Liver (tissue), 9 donors: ENCODE measurements around the gene TUBB4A. TPM values are rescaled to one million over a fixed set of nuclear protein-coding genes. Genes with fewer than 3 reads are reported as not detected.

Experiments
- DNase-seq: peaks from one replicate; pipeline ENCODE4 v3.0.0-alpha.2; 2017; ENCODE audit warnings: low spot score
- H3K27ac ChIP-seq, 2 donors: one replicate each; pipeline ENCODE4 v1.7.0; 2013; ENCODE audit warnings: inconsistent platforms in 2 of 2, low read length in 2 of 2, control low read depth in 1 of 2, low read depth in 1 of 2, mild to moderate bottlenecking in 1 of 2
- H3K27me3 ChIP-seq, 4 donors: one replicate each; pipeline versions ENCODE4 v1.6.1 to v1.7.0; 2013; ENCODE audit warnings: low read length in 3 of 4, inconsistent platforms in 1 of 4, mild to moderate bottlenecking in 1 of 4, moderate library complexity in 1 of 4; ENCODE audit not compliant: control insufficient read depth in 4 of 4, insufficient read depth in 4 of 4
- H3K36me3 ChIP-seq, 4 donors: one replicate each; pipeline versions ENCODE4 v1.6.1 to v1.7.0; 2013; ENCODE audit warnings: low read length in 3 of 4, mild to moderate bottlenecking in 3 of 4, low read depth in 1 of 4, moderate library complexity in 1 of 4; ENCODE audit not compliant: control insufficient read depth in 4 of 4, insufficient read depth in 3 of 4
- H3K4me1 ChIP-seq, 4 donors: one replicate each; pipeline versions ENCODE4 v1.6.1 to v1.7.0; 2013; ENCODE audit warnings: low read length in 3 of 4, mild to moderate bottlenecking in 3 of 4, moderate library complexity in 1 of 4; ENCODE audit not compliant: control insufficient read depth in 4 of 4, insufficient read depth in 4 of 4
- H3K4me3 ChIP-seq, 3 donors: one replicate each; pipeline versions ENCODE4 v1.6.1 to v1.7.0; 2013; ENCODE audit warnings: low read length in 3 of 3, control low read depth in 1 of 3, low read depth in 1 of 3, mild to moderate bottlenecking in 1 of 3
- H3K9ac ChIP-seq, 2 donors: one replicate each; pipeline ENCODE4 v1.7.0; 2013; ENCODE audit warnings: low read length in 2 of 2, mild to moderate bottlenecking in 2 of 2, moderate library complexity in 2 of 2, control low read depth in 1 of 2, low read depth in 1 of 2
- H3K9me3 ChIP-seq, 4 donors: one replicate each; pipeline versions ENCODE4 v1.6.1 to v1.7.0; 2013; ENCODE audit warnings: low read length in 3 of 4; ENCODE audit not compliant: control insufficient read depth in 4 of 4
- ATF3 ChIP-seq: IDR thresholded peaks from 2 replicates; pipeline ENCODE4 v1.6.1; 2016; ENCODE audit warnings: antibody characterized with exemption
- EGR1 ChIP-seq, 2 donors: IDR thresholded peaks; 2 replicates each; pipeline ENCODE4 v1.6.1; 2016 to 2018; ENCODE audit warnings: antibody characterized with exemption in 2 of 2, low read depth in 2 of 2
- FOXA1 ChIP-seq: IDR thresholded peaks from 2 replicates; pipeline ENCODE4 v1.6.1; 2016; ENCODE audit warnings: antibody characterized with exemption
- FOXA2 ChIP-seq: IDR thresholded peaks from 2 replicates; pipeline ENCODE4 v1.6.1; 2016; ENCODE audit warnings: antibody characterized with exemption
- GABPA ChIP-seq, 2 donors: IDR thresholded peaks in 1 of 2; conservative IDR thresholded peaks in 1 of 2; 2 replicates each; pipeline ENCODE4 v1.6.1; 2016; ENCODE audit warnings: antibody characterized with exemption in 2 of 2, mild to moderate bottlenecking in 1 of 2, moderate library complexity in 1 of 2
- HNF4A ChIP-seq, 2 donors: conservative IDR thresholded peaks; 2 replicates each; pipeline ENCODE4 v1.6.1; 2016; ENCODE audit warnings: antibody characterized with exemption in 2 of 2, mild to moderate bottlenecking in 2 of 2
- HNF4G ChIP-seq: IDR thresholded peaks from 2 replicates; pipeline ENCODE4 v1.6.1; 2016; ENCODE audit warnings: antibody characterized with exemption
- JUND ChIP-seq, 2 donors: IDR thresholded peaks; 2 replicates each; pipeline ENCODE4 v1.6.1; 2016; ENCODE audit warnings: antibody characterized with exemption in 2 of 2
- NR2F2 ChIP-seq: IDR thresholded peaks from 2 replicates; pipeline ENCODE4 v1.6.1; 2016; ENCODE audit warnings: antibody characterized with exemption
- RAD21 ChIP-seq, 2 donors: IDR thresholded peaks; 2 replicates each; pipeline ENCODE4 v1.6.1; 2016; ENCODE audit warnings: antibody characterized with exemption in 2 of 2, mild to moderate bottlenecking in 2 of 2
- RXRA ChIP-seq, 2 donors: IDR thresholded peaks; 2 replicates each; pipeline ENCODE4 v1.6.1; 2017 to 2018; ENCODE audit warnings: antibody characterized with exemption in 2 of 2, mild to moderate bottlenecking in 1 of 2
- SP1 ChIP-seq: IDR thresholded peaks from 2 replicates; pipeline ENCODE4 v1.6.1; 2018; ENCODE audit warnings: antibody characterized with exemption, mild to moderate bottlenecking
- TAF1 ChIP-seq: conservative IDR thresholded peaks from 2 replicates; pipeline ENCODE4 v1.6.1; 2016; ENCODE audit warnings: antibody characterized with exemption, mild to moderate bottlenecking
- ZBTB33 ChIP-seq: IDR thresholded peaks from 2 replicates; pipeline ENCODE4 v1.6.1; 2016; ENCODE audit warnings: antibody characterized with exemption
- WGBS: extraction: QIAGEN DNeasy Blood & Tissue Kit; methylation state at CpG from one replicate; pipeline ENCODE4 v1.1.7; 2013; 5-methylcytosine and 5-hydroxymethylcytosine counted together
- polyA plus RNA-seq, 2 donors: library from polyadenylated mRNA; stranded (reverse) in 1 of 2; unstranded in 1 of 2; fragments of 200-250 nt in 1 of 2; fragments of >200 nt in 1 of 2; fragmentation: Nextera tagmentation in 1 of 2; extraction: Ambion mirVana in 1 of 2; gene quantifications; one replicate each; pipeline versions ENCODE4 v1.2.1 to v1.2.3, GENCODE V29; 2013 to 2015
- total RNA-seq, 2 donors: library from RNA; depleted of rRNA; stranded (reverse); fragments of >200 nt; gene quantifications; one replicate each; pipeline ENCODE4 v1.2.3, GENCODE V29; 2014
- TF ChIP-seq, protein P1 (sequence below): fragments of 150-350 bp; IDR thresholded peaks from 2 replicates; pipeline ENCODE4 v1.5.1; 2017; ENCODE audit warnings: improper control_type of control experiment, low read depth, low read length; ENCODE audit not compliant: missing input control
- donor health status: healthy.
- donor health status: healthy.
- donor health status: healthy.
- donor health status: healthy.
- donor health status: healthy.

TUBB4A gene
- total and polyA plus RNA-seq, 4 donors, result 0.25 to 1.9 (median 0.96) TPM

DNA sequence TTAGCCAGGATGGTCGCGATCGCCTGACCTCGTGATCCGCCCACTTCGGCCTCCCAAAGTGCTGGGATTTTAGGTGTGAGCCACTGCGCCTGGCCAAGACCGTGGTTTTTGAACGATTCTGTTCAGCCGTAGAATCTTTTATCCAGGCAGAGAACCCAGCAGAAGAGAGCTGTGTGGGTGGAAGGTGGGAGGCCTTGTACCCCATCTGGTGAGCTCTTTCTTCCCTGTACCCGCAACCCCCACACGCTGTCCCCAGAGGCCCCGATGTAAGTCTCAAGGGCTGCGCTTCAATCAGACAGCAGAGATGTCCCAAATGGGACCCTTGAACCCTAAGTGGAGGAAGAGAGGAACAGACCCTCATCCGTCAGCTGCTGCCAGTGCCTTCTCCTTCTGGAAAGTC, 46.2 kb downstream of the TUBB4A start:
- Histone ChIP-seq H3K4me3 (no peak overlapping the region), H3K27ac (no peak overlapping the region), H3K27me3 (no peaks in the 10 kb centered on the region), H3K9ac (no peak overlapping the region), H3K36me3 (peaks cover 2 to 35% (median 26%) of the 10 kb centered on the region in 4 donors), H3K4me1 (peaks cover 7 to 19% (median 15%) of the 10 kb centered on the region in 4 donors), H3K9me3 (peaks cover 3 to 10% (median 5%) of the 10 kb centered on the region in 4 donors)
- TF ChIP-seq NR2F2 (no peak), SP1 (no peak), HNF4G (no peak), JUND (IDR thresholded peaks at IDR 0.05) (no peak)
- DNase-seq, result no peak
- 96% methylated on average over 15 of the region's 15 CpGs for WGBS

DNA sequence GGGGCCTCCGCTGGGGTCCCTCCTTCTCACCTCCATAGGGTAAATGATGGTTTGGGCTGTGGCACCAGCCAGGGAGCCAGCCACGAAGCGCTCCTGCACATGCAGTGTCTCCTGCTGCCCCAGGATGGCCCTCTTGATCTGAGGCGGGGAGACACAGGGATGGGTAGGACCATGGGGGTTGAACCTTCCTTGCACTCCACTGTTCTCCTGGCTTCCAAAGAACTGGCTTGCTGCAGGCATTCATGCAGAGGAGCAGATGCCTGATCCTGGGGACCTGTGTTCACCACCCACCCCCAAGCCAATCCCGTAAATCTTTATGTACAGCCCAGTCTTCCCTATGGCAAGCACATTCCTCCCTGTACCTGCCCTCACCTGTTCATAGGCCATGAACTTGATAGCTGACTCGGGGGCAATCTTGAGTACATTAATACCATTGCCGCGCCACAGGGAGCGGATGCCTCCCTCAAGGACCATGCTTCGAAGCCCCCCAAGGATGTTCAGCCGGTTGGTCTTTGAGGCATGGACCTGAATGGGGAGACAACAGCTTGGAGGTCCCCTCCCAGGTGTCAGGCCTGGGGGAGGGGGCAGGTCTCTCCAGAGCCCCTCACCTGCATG, 48.1 kb downstream of the TUBB4A start:
- no peak overlapping the region for H3K27ac ChIP-seq
- H3K36me3 ChIP-seq, result peaks cover 2 to 41% (median 28%) of the 10 kb centered on the region in 4 donors
- no peak overlapping the region for H3K9ac ChIP-seq
- no peak overlapping the region for H3K4me3 ChIP-seq
- 98% methylated on average over 11 of the region's 11 CpGs for WGBS
- peaks cover 3 to 10% (median 5%) of the 10 kb centered on the region in 4 donors for H3K9me3 ChIP-seq
- no peak for DNase-seq
- peaks cover 2 to 8% (median 6%) of the 10 kb centered on the region in 4 donors for H3K4me1 ChIP-seq
- TF ChIP-seq FOXA1 (no peak), NR2F2 (no peak), SP1 (no peak), HNF4G (no peak), ZBTB33 (no peak), HNF4A (conservative IDR thresholded peaks at IDR 0.05) (no peak), FOXA2 (no peak), TAF1 (no peak)
- TF ChIP-seq, protein P1, sequence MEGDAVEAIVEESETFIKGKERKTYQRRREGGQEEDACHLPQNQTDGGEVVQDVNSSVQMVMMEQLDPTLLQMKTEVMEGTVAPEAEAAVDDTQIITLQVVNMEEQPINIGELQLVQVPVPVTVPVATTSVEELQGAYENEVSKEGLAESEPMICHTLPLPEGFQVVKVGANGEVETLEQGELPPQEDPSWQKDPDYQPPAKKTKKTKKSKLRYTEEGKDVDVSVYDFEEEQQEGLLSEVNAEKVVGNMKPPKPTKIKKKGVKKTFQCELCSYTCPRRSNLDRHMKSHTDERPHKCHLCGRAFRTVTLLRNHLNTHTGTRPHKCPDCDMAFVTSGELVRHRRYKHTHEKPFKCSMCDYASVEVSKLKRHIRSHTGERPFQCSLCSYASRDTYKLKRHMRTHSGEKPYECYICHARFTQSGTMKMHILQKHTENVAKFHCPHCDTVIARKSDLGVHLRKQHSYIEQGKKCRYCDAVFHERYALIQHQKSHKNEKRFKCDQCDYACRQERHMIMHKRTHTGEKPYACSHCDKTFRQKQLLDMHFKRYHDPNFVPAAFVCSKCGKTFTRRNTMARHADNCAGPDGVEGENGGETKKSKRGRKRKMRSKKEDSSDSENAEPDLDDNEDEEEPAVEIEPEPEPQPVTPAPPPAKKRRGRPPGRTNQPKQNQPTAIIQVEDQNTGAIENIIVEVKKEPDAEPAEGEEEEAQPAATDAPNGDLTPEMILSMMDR, result no peak
- no peaks in the 10 kb centered on the region for H3K27me3 ChIP-seq

- Histone ChIP-seq H3K36me3 (peaks cover 2 to 41% (median 28%) of the 10 kb centered on the region in 4 donors), H3K4me1 (no peaks in the 10 kb centered on the region), H3K9ac (no peak overlapping the region), H3K27me3 (no peaks in the 10 kb centered on the region), H3K9me3 (peaks cover 3 to 10% (median 5%) of the 10 kb centered on the region in 4 donors), H3K27ac (no peak overlapping the region), H3K4me3 (no peak overlapping the region)
- WGBS, result 98% methylated on average over 2 of the region's 2 CpGs
- TF ChIP-seq ZBTB33 (no peak), ATF3 (no peak), RXRA (IDR thresholded peaks at IDR 0.05) (no peak), TAF1 (no peak), HNF4A (conservative IDR thresholded peaks at IDR 0.05) (no peak), SP1 (no peak), RAD21 (IDR thresholded peaks at IDR 0.05) (no peak), HNF4G (no peak), EGR1 (IDR thresholded peaks at IDR 0.05; ENCODE audit: low read depth in 2 of 2) (no peak), GABPA (IDR thresholded peaks at IDR 0.05 in 1 of 2, conservative IDR thresholded peaks at IDR 0.05 in 1 of 2) (no peak)
- TF ChIP-seq, protein P1, result no peak
- DNase-seq, result no peak
Measured at GRCh38 chr19:6452899-6453298, 49.2 kb downstream of the TUBB4A start.
